KMS-11 (cell line): ENCODE data around the gene ASMTL.

Source experiments
- H2AFZ ChIP-seq: fragments of 200-600 bp; sonication (generic); 2 replicates; pipeline ENCODE4 v1.6.1; 2016; ENCODE audit warnings: antibody characterized with exemption, mixed run types, low read depth
- H3K27ac ChIP-seq: fragments of 200-600 bp; sonication (generic); 2 replicates; pipeline ENCODE4 v1.6.1; 2016; ENCODE audit warnings: mild to moderate bottlenecking, mixed run types
- H3K27me3 ChIP-seq: fragments of 200-600 bp; sonication (generic); 2 replicates; pipeline ENCODE4 v1.6.1; 2017; ENCODE audit warnings: mild to moderate bottlenecking, low read depth, mixed run types, moderate library complexity; ENCODE audit not compliant: insufficient read depth
- H3K36me3 ChIP-seq: fragments of 200-600 bp; sonication (generic); 2 replicates; pipeline ENCODE4 v1.6.1; 2017; ENCODE audit warnings: mild to moderate bottlenecking, mixed run types; ENCODE audit not compliant: insufficient read depth
- H3K4me1 ChIP-seq: fragments of 200-600 bp; sonication (generic); 2 replicates; pipeline ENCODE4 v1.6.1; 2016; ENCODE audit warnings: mild to moderate bottlenecking, low read depth, mixed run types; ENCODE audit not compliant: poor library complexity, severe bottlenecking
- H3K4me2 ChIP-seq: fragments of 200-600 bp; sonication (generic); 2 replicates; pipeline ENCODE4 v1.7.0; 2016; ENCODE audit warnings: mild to moderate bottlenecking, mixed run types
- H3K4me3 ChIP-seq: fragments of 200-600 bp; sonication (generic); IDR thresholded peaks from 2 replicates; pipeline ENCODE4 v1.6.1; 2017; ENCODE audit warnings: low read depth, low read length, mixed read lengths; ENCODE audit not compliant: insufficient read depth
- H3K79me2 ChIP-seq: fragments of 200-600 bp; sonication (generic); 2 replicates; pipeline ENCODE4 v1.6.1; 2016; ENCODE audit warnings: low read depth, mixed run types; ENCODE audit not compliant: insufficient read depth
- H3K9ac ChIP-seq: fragments of 200-600 bp; sonication (generic); 2 replicates; pipeline ENCODE4 v1.6.1; 2016; ENCODE audit warnings: mild to moderate bottlenecking, mixed run types
- H4K20me1 ChIP-seq: fragments of 200-600 bp; sonication (generic); 2 replicates; pipeline ENCODE4 v1.6.1; 2016; ENCODE audit warnings: mild to moderate bottlenecking, mixed run types; ENCODE audit not compliant: insufficient read depth
- TF ChIP-seq, protein P1 (sequence below): fragments of 200-600 bp; sonication (generic); conservative IDR thresholded peaks from 2 replicates; pipeline ENCODE4 v1.6.1; 2017; ENCODE audit warnings: low read depth, mild to moderate bottlenecking, antibody characterized with exemption, low read length, moderate library complexity, mixed read lengths

Gene ASMTL

DNA sequence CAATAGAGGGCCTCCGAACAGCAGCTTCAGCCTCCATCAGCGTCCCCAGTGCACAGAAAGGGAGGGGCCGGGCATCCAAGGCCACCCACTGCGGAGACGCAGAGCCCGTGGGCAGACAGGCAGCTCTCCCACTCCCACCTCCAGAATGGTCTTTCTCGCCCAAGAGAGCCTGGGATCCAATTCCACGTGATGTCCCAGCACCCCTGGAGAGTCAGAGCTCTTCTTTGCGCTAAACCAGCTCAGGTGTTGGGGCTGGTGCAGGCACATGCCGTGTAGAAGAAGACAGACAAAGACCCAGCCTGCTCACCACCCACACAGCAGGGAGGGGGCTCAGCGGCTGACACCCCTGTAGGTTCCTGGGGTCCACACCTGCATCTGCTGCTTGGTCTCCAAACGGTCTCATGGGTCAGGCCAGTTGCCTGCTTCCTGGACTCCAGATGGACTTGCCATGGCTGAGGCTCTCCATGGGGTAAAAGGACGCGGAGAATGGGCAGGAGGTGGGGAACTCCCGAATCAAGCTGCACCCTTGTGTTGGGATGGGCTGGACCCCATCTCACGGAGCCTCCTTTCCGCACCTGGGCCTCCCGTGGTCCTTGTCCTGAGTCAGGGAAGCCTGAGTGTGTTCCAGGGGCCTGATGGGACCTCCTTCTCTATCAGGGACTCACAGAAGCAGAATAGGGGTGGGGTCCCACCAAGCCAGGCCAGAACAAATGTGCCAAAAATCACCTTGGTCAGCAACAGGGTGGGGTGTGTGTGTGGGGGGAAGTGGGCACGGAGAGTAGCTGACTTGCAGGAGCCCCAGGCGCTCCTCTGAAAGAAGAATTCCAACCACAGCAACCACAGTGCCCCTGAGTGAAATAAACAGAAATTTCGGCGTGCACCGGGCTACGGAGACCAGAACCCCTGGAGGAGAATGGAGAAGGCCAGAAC lies 11.6 kb upstream of the ASMTL start:
- H3K27ac ChIP-seq = peak overlapping the region; percentile 73
- H3K9ac ChIP-seq = peak overlapping the region; percentile 22; the same call in 1 of the 2 replicates
- no peak overlapping the region for H3K4me3 ChIP-seq
- TF ChIP-seq, protein P1, sequence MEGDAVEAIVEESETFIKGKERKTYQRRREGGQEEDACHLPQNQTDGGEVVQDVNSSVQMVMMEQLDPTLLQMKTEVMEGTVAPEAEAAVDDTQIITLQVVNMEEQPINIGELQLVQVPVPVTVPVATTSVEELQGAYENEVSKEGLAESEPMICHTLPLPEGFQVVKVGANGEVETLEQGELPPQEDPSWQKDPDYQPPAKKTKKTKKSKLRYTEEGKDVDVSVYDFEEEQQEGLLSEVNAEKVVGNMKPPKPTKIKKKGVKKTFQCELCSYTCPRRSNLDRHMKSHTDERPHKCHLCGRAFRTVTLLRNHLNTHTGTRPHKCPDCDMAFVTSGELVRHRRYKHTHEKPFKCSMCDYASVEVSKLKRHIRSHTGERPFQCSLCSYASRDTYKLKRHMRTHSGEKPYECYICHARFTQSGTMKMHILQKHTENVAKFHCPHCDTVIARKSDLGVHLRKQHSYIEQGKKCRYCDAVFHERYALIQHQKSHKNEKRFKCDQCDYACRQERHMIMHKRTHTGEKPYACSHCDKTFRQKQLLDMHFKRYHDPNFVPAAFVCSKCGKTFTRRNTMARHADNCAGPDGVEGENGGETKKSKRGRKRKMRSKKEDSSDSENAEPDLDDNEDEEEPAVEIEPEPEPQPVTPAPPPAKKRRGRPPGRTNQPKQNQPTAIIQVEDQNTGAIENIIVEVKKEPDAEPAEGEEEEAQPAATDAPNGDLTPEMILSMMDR = no peak
- peaks cover 8% of the 10 kb centered on the region for H3K79me2 ChIP-seq
- H4K20me1 ChIP-seq = no peaks in the 10 kb centered on the region
- H3K36me3 ChIP-seq = no peaks in the 10 kb centered on the region; the same call in 1 of the 2 replicates
- H2AFZ ChIP-seq = no peak overlapping the region
- H3K27me3 ChIP-seq = no peaks in the 10 kb centered on the region
- peaks cover 61% of the 10 kb centered on the region for H3K4me1 ChIP-seq
- peak overlapping the region; percentile 93 for H3K4me2 ChIP-seq

DNA sequence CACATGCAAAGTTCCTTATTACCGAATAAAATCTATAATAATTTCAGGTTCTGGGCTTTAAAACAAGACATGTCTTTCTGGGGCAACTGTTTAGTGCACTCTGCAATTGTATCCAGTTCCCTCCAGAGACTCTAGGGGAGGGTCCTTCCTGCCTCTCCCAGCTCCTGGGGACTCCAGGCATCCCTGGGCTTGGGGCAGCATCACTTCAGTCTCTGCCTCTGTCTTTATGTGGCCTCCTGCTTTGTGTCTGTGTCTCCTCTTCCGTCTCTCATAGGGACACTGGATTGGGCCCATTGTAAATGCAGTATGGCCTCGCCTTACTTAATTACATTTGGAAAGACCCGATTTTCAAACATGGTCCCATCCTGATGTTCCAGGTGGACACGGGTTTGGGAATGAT lies 10.9 kb upstream of the ASMTL start:
- peaks cover 57% of the 10 kb centered on the region for H3K4me1 ChIP-seq
- no peak overlapping the region for H3K27ac ChIP-seq
- peaks cover 8% of the 10 kb centered on the region for H3K79me2 ChIP-seq
- H3K27me3 ChIP-seq = no peaks in the 10 kb centered on the region
- no peaks in the 10 kb centered on the region for H4K20me1 ChIP-seq
- no peak overlapping the region for H3K4me3 ChIP-seq
- H2AFZ ChIP-seq = no peak overlapping the region
- TF ChIP-seq, protein P1 = no peak
- no peak overlapping the region for H3K9ac ChIP-seq
- H3K36me3 ChIP-seq = no peaks in the 10 kb centered on the region; the same call in 1 of the 2 replicates
- peak overlapping the region; percentile 93; the same call in 1 of the 2 replicates for H3K4me2 ChIP-seq

DNA sequence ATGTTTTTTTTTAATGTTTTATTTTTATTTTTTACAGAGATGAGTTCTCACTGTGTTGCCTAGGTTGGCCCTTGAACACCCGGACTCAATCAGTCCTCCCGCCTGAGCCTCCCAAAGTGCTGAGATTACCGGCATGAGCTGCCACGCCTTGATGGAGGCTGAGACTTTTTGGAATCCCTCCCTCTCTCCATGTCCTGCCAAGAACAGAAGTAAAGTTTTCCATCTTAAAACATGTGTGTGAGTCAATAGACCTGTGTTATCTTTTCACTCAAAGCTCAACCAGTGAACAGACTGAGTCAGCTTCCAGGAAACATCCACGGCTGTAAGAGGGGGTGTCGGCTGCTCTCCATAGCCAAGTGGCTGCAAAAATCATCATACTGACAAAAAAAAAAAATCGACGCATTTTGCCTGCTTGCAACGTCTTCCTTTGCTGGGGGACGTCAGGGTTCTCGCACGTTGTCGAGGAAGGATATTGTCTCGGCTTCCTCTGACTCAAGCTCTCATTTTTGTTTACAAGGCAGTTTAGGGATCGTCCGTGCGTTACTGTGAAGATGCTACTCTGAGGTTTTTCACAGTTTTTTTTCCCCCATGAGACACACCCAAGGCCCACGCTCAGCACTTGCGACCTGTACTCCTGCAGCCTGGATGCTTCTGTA lies 10.0 kb upstream of the ASMTL start:
- no peak overlapping the region for H3K27ac ChIP-seq

DNA sequence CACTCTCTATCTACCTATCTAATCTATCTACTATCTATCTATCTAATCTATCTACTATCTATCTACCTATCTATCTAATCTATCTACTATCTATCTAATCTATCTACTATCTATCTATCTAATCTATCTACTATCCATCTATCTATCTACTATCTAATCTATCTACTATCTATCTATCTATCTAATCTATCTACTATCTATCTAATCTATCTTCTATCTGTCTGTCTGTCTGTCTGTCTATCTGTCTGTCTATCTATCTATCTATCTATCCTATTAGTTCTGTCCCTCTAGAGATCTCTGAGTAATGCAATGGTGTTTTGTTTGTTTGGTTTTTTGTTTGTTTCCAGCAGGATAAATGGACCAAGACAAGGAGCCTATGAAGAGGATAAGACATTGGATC lies 9.4 kb upstream of the ASMTL start:
- Histone ChIP-seq H3K4me2 (no peak overlapping the region), H2AFZ (no peak overlapping the region), H3K79me2 (peaks cover 8% of the 10 kb centered on the region), H4K20me1 (no peaks in the 10 kb centered on the region), H3K27me3 (no peaks in the 10 kb centered on the region), H3K36me3 (no peaks in the 10 kb centered on the region; the same call in 1 of the 2 replicates), H3K9ac (no peak overlapping the region), H3K4me3 (no peak overlapping the region), H3K4me1 (peaks cover 57% of the 10 kb centered on the region), H3K27ac (no peak overlapping the region)
- TF ChIP-seq, protein P1 = no peak

More for the DNA sequence above, 10.0 kb upstream of the ASMTL start:
- Histone ChIP-seq H3K4me3 (no peak overlapping the region), H3K4me1 (peaks cover 57% of the 10 kb centered on the region), H3K79me2 (peaks cover 8% of the 10 kb centered on the region), H3K9ac (no peak overlapping the region), H2AFZ (no peak overlapping the region), H3K27me3 (no peaks in the 10 kb centered on the region), H4K20me1 (no peaks in the 10 kb centered on the region), H3K4me2 (no peak overlapping the region), H3K36me3 (no peaks in the 10 kb centered on the region; the same call in 1 of the 2 replicates)
- TF ChIP-seq, protein P1 = no peak
